Ovary (tissue), 9 donors: ENCODE data around the gene GALP. TPM values are rescaled to one million over a fixed set of nuclear protein-coding genes. Genes with fewer than 3 reads are reported as not detected.

Experiments used
- DNase-seq, 5 donors: peaks; one replicate each; pipeline ENCODE4 v3.0.0-alpha.2; 2019 to 2020
- H3K27ac ChIP-seq, 2 donors: fragments of 200-600 bp; one replicate each; pipeline versions ENCODE4 v1.5.1 to v1.8.0; 2019 to 2022
- H3K27me3 ChIP-seq: fragments of 200-600 bp; one replicate; pipeline ENCODE4 v1.8.0; 2022
- H3K36me3 ChIP-seq: fragments of 200-600 bp; sonication (generic); one replicate; pipeline ENCODE4 v1.5.1; 2019
- H3K4me1 ChIP-seq: one replicate; pipeline ENCODE4 v1.8.1; 2013; ENCODE audit warnings: mild to moderate bottlenecking, moderate library complexity; ENCODE audit not compliant: insufficient read depth
- H3K4me3 ChIP-seq: fragments of 200-600 bp; sonication (generic); one replicate; pipeline ENCODE4 v1.5.1; 2017
- H3K9me3 ChIP-seq, 2 donors: fragments of 200-600 bp in 1 of 2; sonication (generic) in 1 of 2; one replicate each; pipeline versions ENCODE4 v1.5.1 to v1.8.1; 2013 to 2019; ENCODE audit warnings: mild to moderate bottlenecking in 1 of 2, moderate library complexity in 1 of 2
- EP300 ChIP-seq: sonication (generic); formaldehyde crosslinking; IDR thresholded peaks from one replicate; pipeline ENCODE4 v1.6.1; 2017; ENCODE audit warnings: antibody characterized with exemption
- POLR2A ChIP-seq: fragments of 450-650 bp; IDR thresholded peaks from one replicate; pipeline ENCODE4 v1.6.1; 2017; ENCODE audit warnings: antibody characterized with exemption, mild to moderate bottlenecking, moderate library complexity
- WGBS, 3 donors: extraction: QIAGEN DNeasy Blood & Tissue Kit in 1 of 3; methylation state at CpG; one replicate each; pipeline versions ENCODE4 v1.1.5 to v1.1.7; 2013 to 2017; 5-methylcytosine and 5-hydroxymethylcytosine counted together
- intact Hi-C, 4 donors: fragments of 100-400 bp; cut with DNase I; formaldehyde crosslinking; loops; one replicate each; pipeline versions ENCODE4 v1.11.0 to v1.15.1; 2022 to 2023
- polyA plus RNA-seq, 2 donors: library from polyadenylated mRNA; stranded (reverse); fragments of 200-250 nt in 1 of 2; fragments of 350-450 nt in 1 of 2; fragmentation: Illumina TruSeq in 1 of 2; extraction: RNeasy Lipid Tissue Mini Kit (QIAGEN cat#74804) in 1 of 2; gene quantifications; one replicate each; pipeline ENCODE4 v1.2.3, GENCODE V29; 2013 to 2014
- total RNA-seq, 7 donors: library from RNA; depleted of rRNA in 2 of 7; stranded (reverse); fragments of >200 nt in 2 of 7; fragmentation: NEBNext Ultra II Directional in 3 of 7; extraction: Animal tissue kit (Norgen Biotek cat#: 25700) in 3 of 7; gene quantifications; one replicate each; pipeline versions ENCODE4 v1.1.0 to v1.2.4, GENCODE V29; 2016 to 2023
- TF ChIP-seq, protein P1 (sequence below), 3 donors: fragments of 450-650 bp in 2 of 3; fragments of 200-600 bp in 1 of 3; IDR thresholded peaks; one replicate each; pipeline versions ENCODE4 v1.5.1 to v1.8.0; 2016 to 2022; ENCODE audit warnings: antibody characterized with exemption in 3 of 3, mild to moderate bottlenecking in 1 of 3
- donor health status: DM: no; HTN: no; CAD: no; lungs with moderate emphysema.
- donor health status: DM: no; HTN: no; CAD: no.
- donor health status: Bipolar disorder and iron deficiency.
- donor health status: DM: yes; HTN: yes; CAD: no.
- donor health status: DM: no; HTN: no; CAD: no.
- donor health status: DM: yes; HTN: yes; CAD: no.

Gene GALP
- total and polyA plus RNA-seq, 9 donors = not detected

DNA sequence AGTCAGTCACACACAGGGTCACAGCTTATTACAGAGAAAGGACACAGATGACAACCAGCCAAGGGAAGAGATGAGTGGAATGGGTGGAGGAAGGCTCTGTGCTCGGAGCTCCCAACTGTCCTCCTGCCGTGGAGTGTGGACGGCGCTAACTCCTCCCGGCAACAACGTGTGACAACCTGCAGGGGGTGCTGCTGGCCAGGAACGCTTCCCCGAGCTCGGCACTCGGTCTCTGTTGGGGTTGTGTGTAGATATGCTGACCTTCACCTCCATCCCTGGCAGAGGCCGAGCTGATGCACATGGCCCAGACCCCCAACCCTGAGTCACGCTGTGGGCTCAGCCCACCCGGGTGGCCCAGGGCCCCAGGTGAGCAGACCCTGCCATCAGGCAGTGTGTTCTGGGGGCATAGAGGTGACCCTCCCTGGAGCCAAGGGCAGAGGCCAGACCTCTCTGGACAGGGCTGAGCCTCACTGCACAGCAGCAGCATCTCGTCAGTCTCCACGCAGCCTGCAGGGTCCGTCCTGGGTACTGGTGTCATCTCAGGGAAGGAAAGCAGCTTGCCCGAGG is 20.6 kb upstream of the GALP start:
- H3K27ac ChIP-seq = no peak overlapping the region
- H3K27me3 ChIP-seq = no peaks in the 10 kb centered on the region
- H3K4me3 ChIP-seq = no peak overlapping the region
- TF ChIP-seq, protein P1, sequence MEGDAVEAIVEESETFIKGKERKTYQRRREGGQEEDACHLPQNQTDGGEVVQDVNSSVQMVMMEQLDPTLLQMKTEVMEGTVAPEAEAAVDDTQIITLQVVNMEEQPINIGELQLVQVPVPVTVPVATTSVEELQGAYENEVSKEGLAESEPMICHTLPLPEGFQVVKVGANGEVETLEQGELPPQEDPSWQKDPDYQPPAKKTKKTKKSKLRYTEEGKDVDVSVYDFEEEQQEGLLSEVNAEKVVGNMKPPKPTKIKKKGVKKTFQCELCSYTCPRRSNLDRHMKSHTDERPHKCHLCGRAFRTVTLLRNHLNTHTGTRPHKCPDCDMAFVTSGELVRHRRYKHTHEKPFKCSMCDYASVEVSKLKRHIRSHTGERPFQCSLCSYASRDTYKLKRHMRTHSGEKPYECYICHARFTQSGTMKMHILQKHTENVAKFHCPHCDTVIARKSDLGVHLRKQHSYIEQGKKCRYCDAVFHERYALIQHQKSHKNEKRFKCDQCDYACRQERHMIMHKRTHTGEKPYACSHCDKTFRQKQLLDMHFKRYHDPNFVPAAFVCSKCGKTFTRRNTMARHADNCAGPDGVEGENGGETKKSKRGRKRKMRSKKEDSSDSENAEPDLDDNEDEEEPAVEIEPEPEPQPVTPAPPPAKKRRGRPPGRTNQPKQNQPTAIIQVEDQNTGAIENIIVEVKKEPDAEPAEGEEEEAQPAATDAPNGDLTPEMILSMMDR (IDR thresholded peaks at IDR 0.05) = no peak
- TF ChIP-seq POLR2A (no peak), EP300 (no peak)
- no peaks in the 10 kb centered on the region for H3K9me3 ChIP-seq
- no peaks in the 10 kb centered on the region for H3K36me3 ChIP-seq
- DNase-seq = no peak
- no peaks in the 10 kb centered on the region for H3K4me1 ChIP-seq
- intact Hi-C loops = loop anchor here in 2 of 4 donors (5.0 kb wide), 2 partner anchors 43 to 48 kb away; no protein-coding TSS in a partner anchor
- 54 to 60% (median 56%) methylated on average over 17 of the region's 17 CpGs for WGBS, 3 donors

DNA sequence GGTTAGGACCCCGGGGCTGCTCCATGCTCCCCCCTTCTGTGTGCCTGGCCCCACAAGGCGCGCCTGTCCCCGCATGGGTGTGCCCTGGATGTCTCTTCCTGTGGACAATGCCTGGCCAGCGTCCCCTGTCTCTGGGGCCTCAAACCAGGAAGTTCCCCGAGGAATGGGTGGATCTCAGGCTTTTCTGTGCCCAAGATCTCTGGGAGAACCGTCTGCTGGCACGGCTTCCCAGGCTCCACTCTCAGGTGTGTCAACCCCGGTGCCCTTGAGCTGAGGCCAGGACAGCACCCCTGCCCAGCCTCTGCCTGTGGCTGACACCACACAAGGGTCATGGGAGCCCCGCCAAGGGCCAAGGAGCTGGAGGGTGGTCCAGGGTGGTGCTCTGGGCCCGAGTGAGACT is 19.0 kb upstream of the GALP start:
- Histone ChIP-seq H3K27ac (no peak overlapping the region), H3K27me3 (no peaks in the 10 kb centered on the region), H3K4me3 (no peak overlapping the region), H3K9me3 (no peaks in the 10 kb centered on the region), H3K36me3 (no peaks in the 10 kb centered on the region), H3K4me1 (no peaks in the 10 kb centered on the region)
- intact Hi-C loops = loop anchor here in 2 of 4 donors (5.0 kb wide), 2 partner anchors 44 to 49 kb away; no protein-coding TSS in a partner anchor
- 78 to 83% (median 82%) methylated on average over 11 of the region's 11 CpGs for WGBS, 3 donors
- no peak for DNase-seq
- TF ChIP-seq EP300 = no peak
- TF ChIP-seq, protein P1 (IDR thresholded peaks at IDR 0.05) = no peak
- no peak for TF ChIP-seq POLR2A

DNA sequence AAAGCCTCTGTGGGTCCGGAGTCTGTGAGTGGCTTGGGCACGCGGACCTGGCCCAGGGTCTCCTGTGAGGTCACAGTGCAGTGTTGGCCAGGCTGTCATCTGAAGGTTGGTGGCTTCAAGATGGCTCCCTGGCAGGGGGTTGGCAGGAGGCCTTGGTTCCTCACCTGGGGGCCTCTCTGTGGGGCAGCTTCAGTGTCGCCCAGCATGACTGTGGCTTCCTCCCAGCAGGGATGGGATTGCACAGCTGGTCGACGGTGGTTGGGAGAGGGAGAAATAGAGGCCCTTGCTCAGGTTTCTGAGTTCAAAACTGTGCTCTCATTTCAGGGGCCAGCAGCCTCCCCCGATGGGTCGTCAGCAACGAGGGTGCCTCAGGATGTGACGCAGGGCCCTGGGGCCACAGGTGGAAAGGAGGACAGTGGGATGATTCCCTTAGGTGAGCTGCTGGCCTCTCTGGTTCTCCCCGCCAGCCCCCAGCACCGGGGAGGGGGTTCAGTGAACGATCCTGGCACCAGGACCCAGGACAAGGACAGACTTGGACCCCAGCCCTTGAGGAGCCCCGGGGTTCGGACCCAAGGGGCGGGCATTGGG is 17.5 kb upstream of the GALP start:
- TF ChIP-seq, protein P1 (IDR thresholded peaks at IDR 0.05) = no peak
- TF ChIP-seq POLR2A = no peak
- no peak for TF ChIP-seq EP300
- intact Hi-C loops = loop anchor here in 2 of 4 donors (5.0 kb wide), 2 partner anchors 46 to 51 kb away; no protein-coding TSS in a partner anchor
- H3K27ac ChIP-seq = no peak overlapping the region
- no peaks in the 10 kb centered on the region for H3K36me3 ChIP-seq
- H3K4me1 ChIP-seq = no peaks in the 10 kb centered on the region
- H3K27me3 ChIP-seq = no peaks in the 10 kb centered on the region
- H3K4me3 ChIP-seq = no peak overlapping the region
- 91 to 94% (median 93%) methylated on average over 15 to 16 of the region's 16 CpGs for WGBS, 3 donors
- no peaks in the 10 kb centered on the region for H3K9me3 ChIP-seq
- DNase-seq = no peak

DNA sequence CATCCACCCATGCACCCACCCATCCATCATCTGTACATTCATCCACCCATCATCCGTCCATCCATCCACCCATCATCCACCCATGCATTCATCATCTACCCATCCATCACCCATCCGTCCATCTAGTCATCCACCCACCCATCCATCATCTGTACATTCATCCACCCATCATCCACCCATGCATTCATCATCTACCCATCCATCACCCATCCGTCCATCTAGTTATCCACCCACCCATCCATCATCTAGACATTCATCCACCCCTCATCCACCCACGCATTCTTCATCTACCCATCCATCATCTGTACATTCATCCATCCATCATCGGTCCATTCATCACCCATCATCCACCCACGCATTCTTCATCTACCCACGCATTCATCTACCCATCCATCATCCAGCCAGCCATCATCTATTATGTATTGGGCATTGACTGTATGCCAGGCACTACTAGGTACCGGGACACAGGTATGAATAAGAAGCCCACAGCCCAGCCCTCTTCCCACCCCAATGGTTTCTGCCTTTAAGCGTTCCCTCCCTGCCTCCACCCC is 16.7 kb upstream of the GALP start:
- H3K4me1 ChIP-seq = no peaks in the 10 kb centered on the region
- no peak overlapping the region for H3K4me3 ChIP-seq
- H3K27ac ChIP-seq = no peak overlapping the region
- DNase-seq = no peak
- no peaks in the 10 kb centered on the region for H3K36me3 ChIP-seq
- no peaks in the 10 kb centered on the region for H3K27me3 ChIP-seq
- intact Hi-C loops = loop anchor here in 2 of 4 donors (5.0 kb wide), 2 partner anchors 47 to 52 kb away; no protein-coding TSS in a partner anchor
- 88 to 94% (median 93%) methylated on average over 9 of the region's 9 CpGs for whole genome bisulfite sequencing, 3 donors
- TF ChIP-seq, protein P1 (IDR thresholded peaks at IDR 0.05) = no peak
- TF ChIP-seq POLR2A (no peak), EP300 (no peak)
- no peaks in the 10 kb centered on the region for H3K9me3 ChIP-seq
